ENCODE measurements around the gene IQUB. TPM values are rescaled to one million over a fixed set of nuclear protein-coding genes. Genes with fewer than 3 reads are reported as not detected.
"Not testable (repeated sequence)": the region's sequence is repeated elsewhere in the genome, so short reads cannot be mapped to it uniquely, and the experiment has no call there.

The IQUB gene
- total RNA-seq, 1 experiment from 2014 or later, result 0.21 TPM

DNA sequence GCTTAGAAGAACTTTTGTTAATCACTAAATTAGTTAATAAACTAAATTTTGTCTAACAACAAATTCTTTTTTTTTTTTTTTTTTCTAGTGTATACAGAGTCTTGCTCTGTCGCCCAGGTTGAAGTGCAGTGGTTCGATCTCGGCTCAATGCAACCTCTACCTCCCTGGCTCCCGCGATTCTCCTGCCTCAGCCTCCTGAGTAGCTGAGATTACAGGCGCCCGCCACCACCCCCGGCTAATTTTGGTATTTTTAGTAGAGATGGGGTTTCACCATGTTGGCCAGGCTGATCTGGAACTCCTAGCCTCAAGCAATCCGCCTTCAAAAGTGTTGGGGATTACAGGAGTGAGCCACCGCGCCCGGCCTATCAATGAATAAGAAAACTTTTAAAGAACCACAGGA, 1.1 kb upstream of the IQUB start:
- Mint-ChIP-seq H3K27me3 (ENCODE audit: unreplicated experiment) (peaks cover 27% of the 10 kb centered on the region), H3K4me1 (ENCODE audit: low read depth, unreplicated experiment) (peaks cover 8% of the 10 kb centered on the region), H3K36me3 (ENCODE audit: insufficient read depth, unreplicated experiment) (peaks cover 22% of the 10 kb centered on the region), H3K27ac (ENCODE audit: unreplicated experiment) (no peak overlapping the region), H3K9me3 (ENCODE audit: low read depth, unreplicated experiment) (no peaks in the 10 kb centered on the region), H3K4me3 (ENCODE audit: low read depth, unreplicated experiment) (peak overlapping the region; percentile 90)
- TF ChIP-seq, protein P1, sequence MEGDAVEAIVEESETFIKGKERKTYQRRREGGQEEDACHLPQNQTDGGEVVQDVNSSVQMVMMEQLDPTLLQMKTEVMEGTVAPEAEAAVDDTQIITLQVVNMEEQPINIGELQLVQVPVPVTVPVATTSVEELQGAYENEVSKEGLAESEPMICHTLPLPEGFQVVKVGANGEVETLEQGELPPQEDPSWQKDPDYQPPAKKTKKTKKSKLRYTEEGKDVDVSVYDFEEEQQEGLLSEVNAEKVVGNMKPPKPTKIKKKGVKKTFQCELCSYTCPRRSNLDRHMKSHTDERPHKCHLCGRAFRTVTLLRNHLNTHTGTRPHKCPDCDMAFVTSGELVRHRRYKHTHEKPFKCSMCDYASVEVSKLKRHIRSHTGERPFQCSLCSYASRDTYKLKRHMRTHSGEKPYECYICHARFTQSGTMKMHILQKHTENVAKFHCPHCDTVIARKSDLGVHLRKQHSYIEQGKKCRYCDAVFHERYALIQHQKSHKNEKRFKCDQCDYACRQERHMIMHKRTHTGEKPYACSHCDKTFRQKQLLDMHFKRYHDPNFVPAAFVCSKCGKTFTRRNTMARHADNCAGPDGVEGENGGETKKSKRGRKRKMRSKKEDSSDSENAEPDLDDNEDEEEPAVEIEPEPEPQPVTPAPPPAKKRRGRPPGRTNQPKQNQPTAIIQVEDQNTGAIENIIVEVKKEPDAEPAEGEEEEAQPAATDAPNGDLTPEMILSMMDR (IDR thresholded peaks at IDR 0.05; ENCODE audit: unreplicated experiment), result no peak
- DNase-seq, result no peak
- CTCF ChIA-PET, result interaction anchor here (0.6 to 1.8 kb wide), 3 partner anchors 12 to 392 kb away, joined by 4 to 10 read pairs (median 5); no protein-coding TSS in a partner anchor
- BruUV-seq (replicated peaks), result no TSS peak
- intact Hi-C loops (cut with micrococcal nuclease; ENCODE audit: unreplicated experiment), result no loop called here

DNA sequence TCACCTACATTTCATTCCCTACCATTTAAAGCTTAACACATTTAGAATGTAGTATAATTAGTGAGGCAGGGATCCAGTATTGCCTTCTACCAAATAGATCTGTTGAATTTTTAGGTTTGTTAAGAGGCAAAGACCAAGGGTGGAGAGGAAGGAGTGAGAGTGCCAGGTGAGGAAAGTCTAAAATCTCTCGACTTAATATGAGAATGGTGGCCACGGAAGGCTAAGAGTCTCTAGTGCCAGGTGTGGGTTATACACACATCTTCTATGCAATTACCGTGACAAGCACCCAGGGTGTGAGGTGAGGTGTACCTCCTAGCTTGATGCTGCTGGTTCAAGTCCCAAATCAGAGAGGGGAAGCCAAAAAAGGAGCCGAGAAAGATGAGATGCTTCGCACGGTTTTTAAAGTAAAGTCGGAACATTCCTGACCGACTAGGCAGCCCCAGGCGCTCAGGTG, 439 bp downstream of the IQUB start:
- H3K36me3 Mint-ChIP-seq (ENCODE audit: insufficient read depth, unreplicated experiment), result peaks cover 22% of the 10 kb centered on the region
- H3K4me1 Mint-ChIP-seq (ENCODE audit: low read depth, unreplicated experiment), result peaks cover 8% of the 10 kb centered on the region
- CTCF ChIA-PET, result interaction anchor here (0.6 to 1.8 kb wide), 6 partner anchors 39 to 623 kb away, joined by 3 to 10 read pairs (median 6); no protein-coding TSS in a partner anchor
- BruUV-seq (replicated peaks), result no TSS peak
- TF ChIP-seq, protein P1 (IDR thresholded peaks at IDR 0.05; ENCODE audit: unreplicated experiment), result no peak
- intact Hi-C loops (cut with micrococcal nuclease; ENCODE audit: unreplicated experiment), result no loop called here
- no peak for DNase-seq
- no peaks in the 10 kb centered on the region for H3K9me3 Mint-ChIP-seq (ENCODE audit: low read depth, unreplicated experiment)
- peak overlapping the region; percentile 90 for H3K4me3 Mint-ChIP-seq (ENCODE audit: low read depth, unreplicated experiment)
- peaks cover 27% of the 10 kb centered on the region for H3K27me3 Mint-ChIP-seq (ENCODE audit: unreplicated experiment)
- peak overlapping the region; percentile 99 for H3K27ac Mint-ChIP-seq (ENCODE audit: unreplicated experiment)

DNA sequence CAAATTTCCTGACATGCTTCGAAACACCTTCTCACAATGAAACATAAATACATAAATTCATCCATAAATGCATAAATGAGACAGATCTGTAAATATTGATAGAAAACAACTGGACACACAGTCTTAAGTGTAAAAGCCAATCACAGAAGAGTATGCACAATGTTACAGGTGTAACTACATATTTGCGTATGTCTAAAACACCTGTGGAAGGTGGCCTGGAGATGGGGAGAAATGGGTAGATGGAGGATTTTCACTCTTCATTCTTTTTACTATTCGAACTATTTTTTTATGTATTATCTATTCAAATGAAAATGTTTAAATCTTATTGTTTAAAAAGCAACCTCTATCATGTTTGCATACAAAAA, 860 bp downstream of the IQUB start:
- H3K27ac Mint-ChIP-seq (ENCODE audit: unreplicated experiment), result peak overlapping the region; percentile 99
- peak overlapping the region; percentile 90 for H3K4me3 Mint-ChIP-seq (ENCODE audit: low read depth, unreplicated experiment)
- TF ChIP-seq, protein P1 (IDR thresholded peaks at IDR 0.05; ENCODE audit: unreplicated experiment), result no peak
- DNase-seq, result no peak
- intact Hi-C loops (cut with micrococcal nuclease; ENCODE audit: unreplicated experiment), result no loop called here
- H3K4me1 Mint-ChIP-seq (ENCODE audit: low read depth, unreplicated experiment), result peaks cover 7% of the 10 kb centered on the region
- CTCF ChIA-PET, result interaction anchor here (1.8 kb wide), 1 partner anchor 39 kb away, joined by 10 read pairs; no protein-coding TSS in a partner anchor
- no peaks in the 10 kb centered on the region for H3K9me3 Mint-ChIP-seq (ENCODE audit: low read depth, unreplicated experiment)
- BruUV-seq (replicated peaks), result no TSS peak
- peaks cover 27% of the 10 kb centered on the region for H3K27me3 Mint-ChIP-seq (ENCODE audit: unreplicated experiment)
- H3K36me3 Mint-ChIP-seq (ENCODE audit: insufficient read depth, unreplicated experiment), result peaks cover 22% of the 10 kb centered on the region

DNA sequence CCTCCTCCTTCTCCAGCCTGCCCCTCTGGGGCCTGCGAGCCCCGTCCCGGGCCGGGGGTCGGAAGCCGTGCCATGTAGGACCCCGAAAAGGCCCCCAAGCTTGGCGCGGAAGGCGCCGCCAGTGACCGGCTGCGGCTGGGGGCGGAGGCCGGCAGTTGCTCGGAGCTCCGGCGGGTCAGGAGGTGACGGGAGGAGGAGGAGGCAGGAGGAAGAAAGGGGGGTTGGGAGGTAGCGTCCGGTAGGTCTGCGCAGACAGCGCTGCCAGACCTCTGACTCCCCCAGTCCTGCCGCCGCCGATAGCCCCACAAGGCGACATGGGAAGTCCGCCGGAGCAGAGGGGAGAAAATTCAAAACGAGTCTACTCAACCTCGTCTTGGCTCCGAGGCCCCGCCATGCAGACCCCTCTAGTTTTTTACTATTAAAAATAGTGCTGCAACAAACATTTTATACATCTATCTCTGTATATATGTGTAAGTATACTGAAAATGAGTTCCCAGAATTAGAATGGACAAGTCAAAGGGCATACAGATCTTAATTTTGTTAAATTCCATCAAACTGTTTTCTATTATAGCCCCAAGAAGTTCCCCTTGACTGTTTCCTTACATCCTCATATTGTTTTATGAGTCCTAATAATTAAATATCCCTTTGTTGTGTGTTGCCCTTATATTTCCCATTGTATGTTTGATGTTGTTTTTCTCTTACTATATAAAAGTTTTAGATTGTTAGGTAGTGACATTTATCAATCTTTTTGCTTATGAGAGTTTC, 1.4 kb downstream of the IQUB start:
- H3K36me3 Mint-ChIP-seq (ENCODE audit: insufficient read depth, unreplicated experiment), result peaks cover 22% of the 10 kb centered on the region
- H3K27me3 Mint-ChIP-seq (ENCODE audit: unreplicated experiment), result peaks cover 27% of the 10 kb centered on the region
- DNase-seq, result peak; percentile 39
- intact Hi-C loops (cut with micrococcal nuclease; ENCODE audit: unreplicated experiment); H3K4me1 Mint-ChIP-seq (ENCODE audit: low read depth, unreplicated experiment); H3K27ac Mint-ChIP-seq (ENCODE audit: unreplicated experiment); H3K9me3 Mint-ChIP-seq (ENCODE audit: low read depth, unreplicated experiment); CTCF ChIA-PET: not testable (repeated sequence)
- TSS peak; percentile 74 for BruUV-seq (replicated peaks)
- H3K4me3 Mint-ChIP-seq (ENCODE audit: low read depth, unreplicated experiment), result peak overlapping the region; percentile 90

DNA sequence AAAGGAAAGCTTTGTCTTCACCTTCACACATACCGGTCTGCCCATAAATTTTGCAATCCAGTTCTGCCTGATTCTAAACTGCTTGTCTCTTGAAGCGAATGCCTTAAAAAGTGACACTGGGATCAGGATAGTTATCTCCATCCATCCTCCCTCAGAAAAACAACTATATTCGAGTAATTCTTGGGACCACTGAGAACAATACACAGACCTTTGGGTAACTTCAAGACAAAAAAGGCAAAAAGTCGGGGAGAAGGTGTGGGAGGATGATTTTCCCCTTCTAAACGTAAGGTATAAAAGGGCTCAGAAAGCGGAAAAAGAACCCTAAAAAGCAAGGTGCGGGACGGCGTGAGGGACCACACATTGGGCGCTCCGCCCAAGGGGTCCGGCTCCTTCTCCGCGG, 2.1 kb downstream of the IQUB start:
- H3K9me3 Mint-ChIP-seq (ENCODE audit: low read depth, unreplicated experiment); CTCF ChIA-PET; H3K27ac Mint-ChIP-seq (ENCODE audit: unreplicated experiment); DNase-seq; H3K4me1 Mint-ChIP-seq (ENCODE audit: low read depth, unreplicated experiment); intact Hi-C loops (cut with micrococcal nuclease; ENCODE audit: unreplicated experiment); BruUV-seq (replicated peaks): not testable (repeated sequence)
- peak overlapping the region; percentile 90 for H3K4me3 Mint-ChIP-seq (ENCODE audit: low read depth, unreplicated experiment)
- H3K36me3 Mint-ChIP-seq (ENCODE audit: insufficient read depth, unreplicated experiment), result peaks cover 22% of the 10 kb centered on the region
- H3K27me3 Mint-ChIP-seq (ENCODE audit: unreplicated experiment), result peaks cover 27% of the 10 kb centered on the region

DNA sequence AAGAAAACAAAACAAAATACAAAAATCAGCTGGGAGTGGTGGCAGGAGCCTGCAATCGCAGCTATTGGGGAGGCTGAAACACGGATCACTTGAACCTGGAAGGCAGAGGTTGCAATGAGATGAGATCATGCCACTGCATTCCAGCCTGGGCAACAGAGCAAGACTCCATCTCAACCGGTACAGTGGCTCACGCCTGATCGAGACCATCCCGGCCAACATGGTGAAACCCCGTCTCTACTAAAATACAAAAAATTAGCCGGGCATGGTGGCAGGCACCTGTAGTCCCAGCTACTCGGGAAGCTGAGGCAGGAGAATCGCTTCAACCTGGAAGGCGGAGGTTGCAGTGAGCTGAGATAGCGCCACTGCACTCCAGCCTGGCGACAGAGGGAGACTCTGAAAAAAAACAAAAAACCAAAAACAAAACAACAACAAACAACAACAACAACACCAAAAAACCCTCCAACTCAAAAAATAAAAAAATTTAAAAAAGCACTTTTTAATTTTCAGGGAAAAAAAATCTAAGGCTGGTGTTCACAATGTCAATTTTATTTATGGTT, 4.3 kb downstream of the IQUB start:
- H3K9me3 Mint-ChIP-seq (ENCODE audit: low read depth, unreplicated experiment); H3K4me3 Mint-ChIP-seq (ENCODE audit: low read depth, unreplicated experiment); H3K27ac Mint-ChIP-seq (ENCODE audit: unreplicated experiment); CTCF ChIA-PET; BruUV-seq (replicated peaks); H3K4me1 Mint-ChIP-seq (ENCODE audit: low read depth, unreplicated experiment); intact Hi-C loops (cut with micrococcal nuclease; ENCODE audit: unreplicated experiment); DNase-seq: not testable (repeated sequence)
- peaks cover 27% of the 10 kb centered on the region for H3K27me3 Mint-ChIP-seq (ENCODE audit: unreplicated experiment)
- H3K36me3 Mint-ChIP-seq (ENCODE audit: insufficient read depth, unreplicated experiment), result peaks cover 19% of the 10 kb centered on the region

Measured in Calu3 (cell line).